NCI-H1436 treated with DMSO at 0.1 percent for 48 hours (cell line): ENCODE results near the gene TMPRSS7.

Experiments
- DNase-seq: peaks from one replicate; lab custom pipeline; 2025; lab: John Stamatoyannopoulos, UW

Gene TMPRSS7

GRCh38 chr3:112128843-112129727 is 94.5 kb downstream of the TMPRSS7 start:
- DNase-seq = no peak

GRCh38 chr3:112129925-112130637 is 95.5 kb downstream of the TMPRSS7 start:
- no peak for DNase-seq

- DNase-seq = no peak
Measured at GRCh38 chr3:112130638-112130993, 96.1 kb downstream of the TMPRSS7 start.
